Duodenal mucosa (tissue), 2 donors: Measurements from ENCODE around the gene CFAP20DC.
"Not testable (repeated sequence)": the region's sequence is repeated elsewhere in the genome, so short reads cannot be mapped to it uniquely, and the experiment has no call there.

Source experiments
- H3K27ac ChIP-seq: one replicate; pipeline ENCODE4 v1.7.0; 2013; ENCODE audit warnings: low read depth, low read length
- H3K27me3 ChIP-seq, 2 donors: one replicate each; pipeline ENCODE4 v1.7.0; 2013; ENCODE audit warnings: low read length in 2 of 2, control low read depth in 1 of 2; ENCODE audit not compliant: insufficient read depth in 2 of 2, control insufficient read depth in 1 of 2
- H3K36me3 ChIP-seq, 2 donors: one replicate each; pipeline ENCODE4 v1.7.0; 2013; ENCODE audit warnings: low read length in 2 of 2, control low read depth in 1 of 2; ENCODE audit not compliant: insufficient read depth in 2 of 2, control insufficient read depth in 1 of 2
- H3K4me1 ChIP-seq, 2 donors: one replicate each; pipeline ENCODE4 v1.7.0; 2013; ENCODE audit warnings: low read length in 2 of 2, control low read depth in 1 of 2; ENCODE audit not compliant: insufficient read depth in 2 of 2, control insufficient read depth in 1 of 2
- H3K4me3 ChIP-seq, 2 donors: one replicate each; pipeline ENCODE4 v1.7.0; 2013; ENCODE audit warnings: low read length in 2 of 2, low read depth in 1 of 2
- H3K9ac ChIP-seq, 2 donors: one replicate each; pipeline ENCODE4 v1.7.0; 2013; ENCODE audit warnings: low read length in 2 of 2, low read depth in 1 of 2
- H3K9me3 ChIP-seq, 2 donors: one replicate each; pipeline ENCODE4 v1.7.0; 2013; ENCODE audit warnings: low read length in 2 of 2, control low read depth in 1 of 2; ENCODE audit not compliant: control insufficient read depth in 1 of 2

Gene CFAP20DC

GRCh38 chr3:59049671-59050331 lies at the start of gene CFAP20DC:
CFAP20DC (minus strand) TSS chr3:59050025; CDS start chr3:59049631, 394 bp downstream.
- Histone ChIP-seq H3K4me1 (peaks cover 4 to 6% of the 10 kb centered on the region in 2 donors), H3K9ac (peak within 1 kb of the TSS in 1 of 2 donors; percentile 63), H3K4me3 (peak within 1 kb of the TSS; percentile 64 to 68), H3K9me3 (no peaks in the 10 kb centered on the region), H3K27ac (no peak within 1 kb of the TSS), H3K36me3 (no peaks in the 10 kb centered on the region), H3K27me3 (no peaks in the 10 kb centered on the region)

GRCh38 chr3:59098516-59098915 lies 48.7 kb upstream of the CFAP20DC start:
- H3K36me3 ChIP-seq, H3K4me3 ChIP-seq, H3K9ac ChIP-seq, H3K27ac ChIP-seq, H3K27me3 ChIP-seq, H3K9me3 ChIP-seq, H3K4me1 ChIP-seq: not testable (repeated sequence)

GRCh38 chr3:59094446-59094845 lies 44.6 kb upstream of the CFAP20DC start:
- Histone ChIP-seq H3K27ac (no peak overlapping the region), H3K9ac (no peak overlapping the region), H3K36me3 (no peaks in the 10 kb centered on the region), H3K27me3 (no peaks in the 10 kb centered on the region), H3K4me3 (no peak overlapping the region), H3K9me3 (no peaks in the 10 kb centered on the region), H3K4me1 (no peaks in the 10 kb centered on the region)

- H3K4me3 ChIP-seq, result no peak overlapping the region
- H3K36me3 ChIP-seq, result no peaks in the 10 kb centered on the region
- H3K4me1 ChIP-seq, result no peaks in the 10 kb centered on the region
- H3K27me3 ChIP-seq, result no peaks in the 10 kb centered on the region
- H3K27ac ChIP-seq, result no peak overlapping the region
- H3K9ac ChIP-seq, result no peak overlapping the region
- no peaks in the 10 kb centered on the region for H3K9me3 ChIP-seq
Observed at GRCh38 chr3:59093521-59093920, 43.7 kb upstream of the CFAP20DC start.

- H3K4me1 ChIP-seq, result no peaks in the 10 kb centered on the region
- H3K27ac ChIP-seq, result no peak overlapping the region
- H3K4me3 ChIP-seq, result no peak overlapping the region
- no peaks in the 10 kb centered on the region for H3K36me3 ChIP-seq
- H3K27me3 ChIP-seq, result no peaks in the 10 kb centered on the region
- no peak overlapping the region for H3K9ac ChIP-seq
- H3K9me3 ChIP-seq, result no peaks in the 10 kb centered on the region
Observed at GRCh38 chr3:59088761-59089160, 38.9 kb upstream of the CFAP20DC start.

GRCh38 chr3:59085976-59086375 lies 36.2 kb upstream of the CFAP20DC start:
- no peaks in the 10 kb centered on the region for H3K36me3 ChIP-seq
- H3K27ac ChIP-seq, result no peak overlapping the region
- no peaks in the 10 kb centered on the region for H3K27me3 ChIP-seq
- no peaks in the 10 kb centered on the region for H3K4me1 ChIP-seq
- no peaks in the 10 kb centered on the region for H3K9me3 ChIP-seq
- H3K9ac ChIP-seq, result no peak overlapping the region
- no peak overlapping the region for H3K4me3 ChIP-seq

GRCh38 chr3:59084583-59084982 lies 34.8 kb upstream of the CFAP20DC start:
- Histone ChIP-seq H3K4me3 (no peak overlapping the region), H3K27ac (no peak overlapping the region), H3K27me3 (no peaks in the 10 kb centered on the region), H3K36me3 (no peaks in the 10 kb centered on the region), H3K4me1 (no peaks in the 10 kb centered on the region), H3K9ac (no peak overlapping the region), H3K9me3 (no peaks in the 10 kb centered on the region)

GRCh38 chr3:59082106-59082505 lies 32.3 kb upstream of the CFAP20DC start:
- H3K4me1 ChIP-seq, result no peaks in the 10 kb centered on the region
- no peak overlapping the region for H3K4me3 ChIP-seq
- H3K27ac ChIP-seq, result no peak overlapping the region
- no peak overlapping the region for H3K9ac ChIP-seq
- no peaks in the 10 kb centered on the region for H3K27me3 ChIP-seq
- H3K36me3 ChIP-seq, result no peaks in the 10 kb centered on the region
- H3K9me3 ChIP-seq, result no peaks in the 10 kb centered on the region

GRCh38 chr3:59081071-59081470 lies 31.2 kb upstream of the CFAP20DC start:
- no peaks in the 10 kb centered on the region for H3K36me3 ChIP-seq
- H3K4me1 ChIP-seq, result no peaks in the 10 kb centered on the region
- H3K9me3 ChIP-seq, result no peaks in the 10 kb centered on the region
- H3K4me3 ChIP-seq, result no peak overlapping the region
- no peak overlapping the region for H3K27ac ChIP-seq
- H3K27me3 ChIP-seq, result no peaks in the 10 kb centered on the region
- no peak overlapping the region for H3K9ac ChIP-seq

- Histone ChIP-seq H3K27ac (no peak overlapping the region), H3K4me1 (no peaks in the 10 kb centered on the region), H3K4me3 (no peak overlapping the region), H3K9me3 (no peaks in the 10 kb centered on the region), H3K9ac (no peak overlapping the region), H3K27me3 (no peaks in the 10 kb centered on the region), H3K36me3 (no peaks in the 10 kb centered on the region)
Observed at GRCh38 chr3:59079962-59080361, 30.1 kb upstream of the CFAP20DC start.

- Histone ChIP-seq H3K36me3 (no peaks in the 10 kb centered on the region), H3K4me3 (no peak overlapping the region), H3K9me3 (no peaks in the 10 kb centered on the region), H3K9ac (no peak overlapping the region), H3K4me1 (no peaks in the 10 kb centered on the region), H3K27me3 (no peaks in the 10 kb centered on the region), H3K27ac (no peak overlapping the region)
Observed at GRCh38 chr3:59074764-59075163, 24.9 kb upstream of the CFAP20DC start.
